K562 (cell line): ENCODE data around the gene ZNF837. TPM values are rescaled to one million over a fixed set of nuclear protein-coding genes. Genes with fewer than 3 reads are reported as not detected.

Source experiments
- ARID4B ChIP-seq: sonication (generic); formaldehyde crosslinking; IDR thresholded peaks from 2 replicates; pipeline ENCODE4 v1.8.0; 2022; ENCODE audit warnings: mild to moderate bottlenecking, missing genetic modification reagents
- ELF1 ChIP-seq: fragments of 200-800 bp; sonication (Bioruptor generic); IDR thresholded peaks from 2 replicates; pipeline ENCODE4 v1.6.1; 2016; ENCODE audit warnings: missing genetic modification characterization, missing compliant biosample characterization
- FOXA3 ChIP-seq, 2 experiments: fragments of 450-650 bp in 1 of 2; sonication (generic) in 1 of 2; formaldehyde crosslinking; IDR thresholded peaks in 1 of 2; conservative IDR thresholded peaks in 1 of 2; 2 replicates each; pipeline versions ENCODE4 v1.4.0 to v1.8.0; 2020 to 2022; ENCODE audit warnings: mild to moderate bottlenecking in 2 of 2, missing genetic modification reagents in 1 of 2
- HCFC1 ChIP-seq: IDR thresholded peaks from 2 replicates; pipeline ENCODE4 v1.6.1; 2012; ENCODE audit warnings: low read depth, low read length, improper control_type of control experiment
- HMG20B ChIP-seq: fragments of 250-450 bp; sonication (Bioruptor Pico); IDR thresholded peaks from 2 replicates; pipeline ENCODE4 v1.5.0; 2021; ENCODE audit warnings: mild to moderate bottlenecking
- MYC ChIP-seq, 2 experiments: fragments of 250-450 bp in 1 of 2; sonication (Bioruptor Pico) in 1 of 2; IDR thresholded peaks; 2 replicates each; pipeline versions ENCODE4 v1.5.1 to v1.6.1; 2012 to 2021; ENCODE audit warnings: low read depth in 2 of 2, borderline replicate concordance in 1 of 2, improper control_type of control experiment in 1 of 2, low read length in 1 of 2, mild to moderate bottlenecking in 1 of 2, moderate library complexity in 1 of 2
- PHB ChIP-seq: fragments of 250-450 bp; sonication (Bioruptor Pico); IDR thresholded peaks from 2 replicates; pipeline ENCODE4 v1.5.0; 2021
- POLR2AphosphoS2 ChIP-seq: IDR thresholded peaks from 2 replicates; pipeline ENCODE4 v1.6.1; 2012; ENCODE audit warnings: low read length, improper control_type of control experiment
- POU5F1 ChIP-seq: fragments of 150-350 bp; IDR thresholded peaks from 2 replicates; pipeline ENCODE4 v1.6.1; 2014; ENCODE audit warnings: borderline replicate concordance, low read length, low read depth, mild to moderate bottlenecking; ENCODE audit not compliant: partially characterized antibody
- SRF ChIP-seq, 2 experiments: fragments of 250-450, 450-650 bp in 1 of 2; sonication (Bioruptor Pico) in 1 of 2; sonication (generic) in 1 of 2; formaldehyde crosslinking; IDR thresholded peaks; 2 replicates each; pipeline versions ENCODE4 v1.5.0 to v1.5.1; 2020 to 2022; ENCODE audit warnings: mild to moderate bottlenecking in 1 of 2, missing genetic modification reagents in 1 of 2
- ZBTB7A ChIP-seq: IDR thresholded peaks from 2 replicates; pipeline ENCODE4 v1.6.1; 2011; ENCODE audit warnings: low read depth, mild to moderate bottlenecking, low read length, moderate library complexity, borderline replicate concordance; ENCODE audit not compliant: control insufficient read depth
- ZNF408 ChIP-seq: fragments of 250-450 bp; sonication (Bioruptor Pico); IDR thresholded peaks from 2 replicates; pipeline ENCODE4 v1.4.0; 2020; ENCODE audit warnings: low read depth, mild to moderate bottlenecking, moderate library complexity
- polyA plus RNA-seq, 8 experiments: library from polyadenylated mRNA; depleted of rRNA in 4 of 8; stranded (reverse) in 5 of 8; unstranded in 3 of 8; fragments of >200 nt; fragmentation: Nextera tagmentation in 2 of 8; fragmentation: Illumina TruSeq in 1 of 8; extraction: Ambion mirVana in 2 of 8; extraction: Trizol in 1 of 8; gene quantifications; 2 replicates each; pipeline versions ENCODE4 v1.2.1 to v1.2.3, GENCODE V29; 2011 to 2014; ENCODE audit warnings: inconsistent platforms in 1 of 8, missing spikeins in 1 of 8
- total RNA-seq, 7 experiments: library from RNA; depleted of rRNA in 6 of 7; stranded (reverse); fragments of >200 nt in 6 of 7; fragmentation: Illumina TruSeq in 2 of 7; extraction: Trizol in 2 of 7; gene quantifications; 2 replicates each; pipeline versions ENCODE4 v1.2.1 to v1.2.3, GENCODE V29; 2011 to 2021; ENCODE audit warnings: low replicate concordance in 1 of 7
- TF ChIP-seq, protein P1 (sequence below): IDR thresholded peaks from 2 replicates; pipeline ENCODE4 v1.6.1; 2011; ENCODE audit warnings: borderline replicate concordance, low read depth, mild to moderate bottlenecking, moderate library complexity, low read length; ENCODE audit not compliant: insufficient read depth, poor library complexity, severe bottlenecking
- TF ChIP-seq, protein P2 (sequence below), 2 experiments: fragments of 450-650 bp; conservative IDR thresholded peaks; 2 replicates each; pipeline ENCODE4 v1.6.1; 2017; ENCODE audit warnings: mild to moderate bottlenecking in 2 of 2, moderate library complexity in 2 of 2

The ZNF837 gene
- total and polyA plus RNA-seq, 9 of the 15 experiments (the other 6 are each of a cell fraction or from before 2014, with no cell fraction given): 0.11 to 2.1 (median 0.57) TPM; not detected in 4

DNA sequence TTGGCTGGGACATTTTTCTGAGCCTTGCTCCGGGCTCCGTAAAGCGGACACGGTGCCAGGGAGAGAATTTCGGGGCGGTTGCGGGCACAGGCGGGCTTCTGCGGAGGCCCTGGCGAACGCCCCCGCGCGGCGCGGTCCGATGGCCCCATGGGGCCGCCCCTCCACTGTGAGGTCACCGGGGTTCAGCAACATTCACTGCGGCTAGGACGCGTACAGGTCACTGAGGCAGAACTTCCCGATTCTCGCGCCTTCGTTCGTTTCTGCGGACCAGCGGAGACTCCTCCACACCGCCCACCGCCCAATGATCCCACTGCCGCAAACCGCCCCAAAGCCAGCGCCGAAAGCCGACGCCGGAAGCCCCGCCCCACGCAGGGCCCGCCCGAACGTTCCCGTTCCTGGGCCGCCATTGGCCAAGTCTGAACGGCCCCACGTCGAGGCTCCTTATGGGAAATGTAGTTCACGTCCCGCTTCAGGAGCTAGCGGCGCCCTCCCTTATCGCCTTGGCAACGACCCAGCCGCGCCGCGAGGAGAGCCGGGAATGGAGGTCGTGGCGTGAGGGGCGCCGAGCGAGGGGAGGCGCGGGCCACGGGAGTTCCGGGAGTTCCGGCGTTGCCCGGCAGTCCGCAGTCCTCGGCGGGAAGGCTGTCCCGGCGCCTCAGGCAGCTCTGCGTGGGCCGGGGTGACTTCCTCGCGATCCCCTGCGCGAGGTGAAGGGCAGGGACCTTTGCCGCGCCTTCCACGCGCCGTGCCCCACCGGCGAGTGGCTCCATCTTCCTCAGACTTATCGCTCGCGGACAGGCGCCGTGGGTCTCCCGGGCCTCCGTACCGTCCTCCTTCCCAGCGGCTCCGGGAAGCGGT is 27.6 kb upstream of the ZNF837 start, which contains the start of gene ZNF584 (continued):
- no peak for TF ChIP-seq HMG20B (CRISPR knock-in tag)
- 0 out of 4 replicates have a peak, but pooled peaks of 1 of the 2 experiments have one; percentile 46 for TF ChIP-seq SRF (CRISPR knock-in tag; IDR thresholded peaks at IDR 0.05)
- peak; percentile 27; the same call in 1 of the 2 replicates for TF ChIP-seq ELF1 (tag)
- TF ChIP-seq FOXA3 (CRISPR knock-in tag; conservative IDR thresholded peaks at IDR 0.05 in 1 of 2, IDR thresholded peaks at IDR 0.05 in 1 of 2): 0 out of 4 replicates have a peak, but pooled peaks of 1 of the 2 experiments have one; percentile 51
- TF ChIP-seq, protein P1, sequence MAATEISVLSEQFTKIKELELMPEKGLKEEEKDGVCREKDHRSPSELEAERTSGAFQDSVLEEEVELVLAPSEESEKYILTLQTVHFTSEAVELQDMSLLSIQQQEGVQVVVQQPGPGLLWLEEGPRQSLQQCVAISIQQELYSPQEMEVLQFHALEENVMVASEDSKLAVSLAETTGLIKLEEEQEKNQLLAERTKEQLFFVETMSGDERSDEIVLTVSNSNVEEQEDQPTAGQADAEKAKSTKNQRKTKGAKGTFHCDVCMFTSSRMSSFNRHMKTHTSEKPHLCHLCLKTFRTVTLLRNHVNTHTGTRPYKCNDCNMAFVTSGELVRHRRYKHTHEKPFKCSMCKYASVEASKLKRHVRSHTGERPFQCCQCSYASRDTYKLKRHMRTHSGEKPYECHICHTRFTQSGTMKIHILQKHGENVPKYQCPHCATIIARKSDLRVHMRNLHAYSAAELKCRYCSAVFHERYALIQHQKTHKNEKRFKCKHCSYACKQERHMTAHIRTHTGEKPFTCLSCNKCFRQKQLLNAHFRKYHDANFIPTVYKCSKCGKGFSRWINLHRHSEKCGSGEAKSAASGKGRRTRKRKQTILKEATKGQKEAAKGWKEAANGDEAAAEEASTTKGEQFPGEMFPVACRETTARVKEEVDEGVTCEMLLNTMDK: peak; percentile 62
- peak; percentile 92; the same call in 1 of the 2 replicates for TF ChIP-seq POLR2AphosphoS2
- TF ChIP-seq HCFC1: peak; percentile 95
- peak; percentile 85 for TF ChIP-seq ARID4B (CRISPR knock-in tag)
- peak; percentile 86 for TF ChIP-seq ZBTB7A
- peak; percentile 33; the same call in 1 of the 2 replicates for TF ChIP-seq MYC (IDR thresholded peaks at IDR 0.05; ENCODE audit: low read depth, low read length)
- peak; percentile 88 for TF ChIP-seq MYC (CRISPR knock-in tag; IDR thresholded peaks at IDR 0.05; ENCODE audit: borderline replicate concordance, low read depth)
- TF ChIP-seq, protein P2, sequence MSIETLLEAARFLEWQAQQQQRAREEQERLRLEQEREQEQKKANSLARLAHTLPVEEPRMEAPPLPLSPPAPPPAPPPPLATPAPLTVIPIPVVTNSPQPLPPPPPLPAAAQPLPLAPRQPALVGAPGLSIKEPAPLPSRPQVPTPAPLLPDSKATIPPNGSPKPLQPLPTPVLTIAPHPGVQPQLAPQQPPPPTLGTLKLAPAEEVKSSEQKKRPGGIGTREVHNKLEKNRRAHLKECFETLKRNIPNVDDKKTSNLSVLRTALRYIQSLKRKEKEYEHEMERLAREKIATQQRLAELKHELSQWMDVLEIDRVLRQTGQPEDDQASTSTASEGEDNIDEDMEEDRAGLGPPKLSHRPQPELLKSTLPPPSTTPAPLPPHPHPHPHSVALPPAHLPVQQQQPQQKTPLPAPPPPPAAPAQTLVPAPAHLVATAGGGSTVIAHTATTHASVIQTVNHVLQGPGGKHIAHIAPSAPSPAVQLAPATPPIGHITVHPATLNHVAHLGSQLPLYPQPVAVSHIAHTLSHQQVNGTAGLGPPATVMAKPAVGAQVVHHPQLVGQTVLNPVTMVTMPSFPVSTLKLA (conservative IDR thresholded peaks at IDR 0.05): peak; percentile 76 to 86
- TF ChIP-seq POU5F1: no peak
- TF ChIP-seq PHB (CRISPR knock-in tag): peak; percentile 69; the same call in 1 of the 2 replicates
- TF ChIP-seq ZNF408 (CRISPR knock-in tag): no peak
